NB4 (cell line): ENCODE results near the gene STAT1.

Experiments used
- CTCF ChIP-seq: IDR thresholded peaks from one replicate; pipeline ENCODE4 v1.5.1; 2012; ENCODE audit warnings: low read depth, low read length
- MAX ChIP-seq: IDR thresholded peaks from 2 replicates; pipeline ENCODE4 v1.6.1; 2011; ENCODE audit warnings: low read depth, low read length
- POLR2A ChIP-seq: IDR thresholded peaks from 2 replicates; pipeline ENCODE4 v1.6.1; 2011; ENCODE audit warnings: mild to moderate bottlenecking; ENCODE audit not compliant: insufficient read length; ENCODE audit errors: extremely low read depth

- TF ChIP-seq CTCF (no peak), POLR2A (no peak), MAX (no peak)
These were observed 20.7 kb downstream of the STAT1 start for GRCh38 chr2:190993292-190993643.
